Measurements from ENCODE around the gene TP53RK.

DNA sequence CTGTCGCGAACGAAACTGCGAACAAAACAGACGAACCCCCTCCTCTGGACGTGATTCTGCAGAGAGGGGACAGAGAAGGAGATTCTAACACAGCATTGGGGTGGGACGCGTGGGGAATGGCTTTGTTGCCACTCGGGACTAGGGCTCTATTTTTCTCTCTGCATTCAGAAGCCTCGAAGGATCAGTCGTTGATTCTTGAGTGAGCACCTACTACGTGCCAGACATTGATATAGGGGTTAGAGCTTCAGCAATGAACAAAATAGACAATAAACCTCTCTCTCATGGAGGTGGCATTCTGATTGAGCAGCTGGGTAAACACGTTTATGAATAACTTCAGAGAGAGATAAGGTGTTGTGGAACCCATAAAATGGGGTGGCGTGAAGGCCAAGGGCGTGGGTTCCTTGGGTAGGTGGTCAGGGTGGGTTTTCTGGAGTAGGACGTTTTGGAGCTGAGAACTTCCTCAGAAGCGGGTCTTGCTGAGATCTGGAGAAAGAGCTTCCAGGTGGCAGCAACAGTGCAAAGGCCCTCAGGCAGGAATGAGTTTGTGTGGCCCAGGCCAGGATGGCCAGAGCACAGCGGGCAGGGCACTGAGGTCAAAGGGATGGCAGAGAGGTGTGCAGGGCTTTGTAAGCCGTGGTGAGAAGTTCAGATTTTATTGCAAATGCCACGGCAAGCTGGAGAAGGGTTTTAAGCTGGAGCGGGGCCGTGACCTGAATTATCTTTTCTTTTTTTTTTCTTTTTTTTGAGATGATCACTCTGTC lies 21.1 kb upstream of the TP53RK start:
- no peak for TF ChIP-seq GATA3 (IDR thresholded peaks at IDR 0.05; ENCODE audit: low read depth, low read length)
- TF ChIP-seq GATA2 (IDR thresholded peaks at IDR 0.05; ENCODE audit: low read depth, low read length): no peak

Measured in SH-SY5Y (cell line).